GM19099 (cell line): ENCODE measurements around the gene CLDN7.

Source experiments
- POLR2A ChIP-seq: IDR thresholded peaks from 3 replicates; pipeline ENCODE4 v1.6.1; 2011; ENCODE audit warnings: low read depth; ENCODE audit not compliant: insufficient read length; ENCODE audit errors: extremely low read depth

CLDN7 gene

GRCh38 chr17:7266784-7267183, 4.5 kb upstream of the CLDN7 start:
- TF ChIP-seq POLR2A: no peak

- no peak for TF ChIP-seq POLR2A
These were observed 1.5 kb upstream of the CLDN7 start for GRCh38 chr17:7263801-7264078.

- no peak for TF ChIP-seq POLR2A
These were observed 890 bp upstream of the CLDN7 start for GRCh38 chr17:7262935-7263800.

GRCh38 chr17:7261379-7262191, 693 bp downstream of the CLDN7 start:
- no peak for TF ChIP-seq POLR2A

GRCh38 chr17:7260651-7261378, 1.5 kb downstream of the CLDN7 start:
- no peak for TF ChIP-seq POLR2A

GRCh38 chr17:7260151-7260550, 2.1 kb downstream of the CLDN7 start:
- TF ChIP-seq POLR2A: no peak

- no peak for TF ChIP-seq POLR2A
These were observed 2.8 kb downstream of the CLDN7 start for GRCh38 chr17:7259555-7259889.

- no peak for TF ChIP-seq POLR2A
These were observed 3.3 kb downstream of the CLDN7 start for GRCh38 chr17:7258731-7259554.

GRCh38 chr17:7256766-7257456, 5.4 kb downstream of the CLDN7 start:
- TF ChIP-seq POLR2A: no peak

GRCh38 chr17:7254511-7254910, 7.8 kb downstream of the CLDN7 start:
- no peak for TF ChIP-seq POLR2A

- TF ChIP-seq POLR2A: no peak
These were observed 9.2 kb downstream of the CLDN7 start for GRCh38 chr17:7253082-7253481.

GRCh38 chr17:7252176-7253043, 9.9 kb downstream of the CLDN7 start, which contains the start of gene ELP5:
ELP5 (plus strand) TSS chr17:7252215; CDS start chr17:7252551, 336 bp downstream.
- peak; percentile 89 for TF ChIP-seq POLR2A

- peak; percentile 72 for TF ChIP-seq POLR2A
These were observed 10.6 kb downstream of the CLDN7 start, which contains the start of gene CTDNEP1 for GRCh38 chr17:7251661-7252175. CTDNEP1 (minus strand) TSS chr17:7251734; CDS start chr17:7251296, 438 bp downstream.
